EH (cell line): ENCODE measurements around the gene CDIP1.

Source experiments
- DNase-seq: peaks from one replicate; pipeline ENCODE4 v3.0.0-alpha.2; 2015; ENCODE audit warnings: low read depth

Gene CDIP1

DNA sequence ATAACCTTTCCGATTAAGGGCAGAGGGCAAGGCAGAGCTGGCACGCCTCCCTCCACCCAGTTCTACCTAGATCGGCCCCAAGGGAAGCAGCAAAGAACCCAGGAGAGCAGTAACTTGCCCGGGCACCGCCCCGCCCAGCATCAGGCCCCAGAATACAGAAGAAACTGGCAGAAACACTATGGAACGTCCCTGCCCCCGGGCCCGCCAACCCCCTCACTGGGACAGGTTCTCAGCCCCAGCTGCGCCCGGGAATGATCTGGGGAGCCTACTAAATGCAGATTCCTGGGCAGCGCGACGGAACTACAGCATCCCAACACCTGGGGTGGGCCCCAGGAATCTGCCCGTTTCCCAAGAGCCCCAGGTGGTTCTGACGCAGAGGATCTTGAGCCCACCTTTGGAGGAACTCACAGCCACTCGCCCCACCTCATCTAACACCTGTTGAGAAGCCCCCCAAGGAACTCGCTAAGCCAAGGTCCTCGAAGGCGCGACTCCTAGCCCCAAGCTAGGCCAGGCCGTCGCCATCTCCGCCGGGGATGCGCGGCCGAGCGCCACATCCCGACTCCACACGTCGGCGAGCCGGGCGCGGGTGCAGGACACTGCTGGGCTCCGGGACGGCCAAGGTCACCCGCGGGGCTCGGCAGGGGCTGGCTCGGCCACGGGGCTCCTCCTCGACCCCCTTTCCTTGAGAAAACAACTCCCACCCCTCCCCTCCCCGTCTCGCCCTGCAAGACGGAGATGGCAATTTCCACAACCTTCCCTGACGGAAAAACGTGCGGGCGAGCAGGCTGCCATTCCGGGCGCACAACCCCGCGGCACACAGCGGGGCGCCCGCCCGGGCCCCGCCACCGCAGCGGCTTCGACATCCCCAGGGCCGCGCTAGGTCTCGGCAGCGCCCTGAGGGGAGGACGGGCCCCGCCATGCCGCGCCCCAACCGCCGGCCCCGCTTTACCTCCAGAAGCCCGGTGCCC lies 913 bp downstream of the CDIP1 start:
- peak; percentile 21 for DNase-seq

GRCh38 chr16:4536391-4537106 lies 2.0 kb downstream of the CDIP1 start:
- DNase-seq = no peak

- DNase-seq = no peak
Observed at GRCh38 chr16:4535627-4536108, 2.9 kb downstream of the CDIP1 start.

DNA sequence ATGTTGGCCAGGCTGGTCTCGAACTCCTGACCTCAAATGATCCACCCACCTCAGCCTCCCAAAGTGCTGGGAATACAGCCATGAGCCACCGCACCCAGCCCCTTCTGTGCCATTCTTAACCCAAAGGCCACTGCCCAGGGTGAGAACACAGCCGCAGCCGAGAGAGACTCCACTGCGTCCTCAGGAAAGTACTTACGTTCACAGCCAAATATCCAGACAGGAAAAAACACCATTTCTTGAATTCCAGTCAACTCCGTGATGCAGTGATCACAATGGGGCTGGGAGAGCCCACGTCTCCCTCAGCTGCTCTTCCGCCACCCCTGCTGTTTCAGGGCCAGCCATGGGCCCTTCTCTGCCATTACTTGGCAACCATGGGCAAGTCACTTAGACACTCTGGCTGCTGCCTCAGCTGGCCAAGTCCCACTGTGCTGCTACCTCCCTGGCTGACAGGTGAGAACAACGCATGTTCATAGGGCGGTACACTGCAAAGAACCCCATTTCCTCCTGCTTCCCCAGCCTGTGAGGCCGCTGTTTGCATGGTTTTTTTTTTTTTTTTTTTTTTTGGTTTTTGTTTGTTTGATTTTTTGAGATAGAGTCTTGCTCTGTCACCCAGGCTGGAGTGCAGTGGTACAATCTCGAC lies 4.3 kb downstream of the CDIP1 start:
- no peak for DNase-seq

DNA sequence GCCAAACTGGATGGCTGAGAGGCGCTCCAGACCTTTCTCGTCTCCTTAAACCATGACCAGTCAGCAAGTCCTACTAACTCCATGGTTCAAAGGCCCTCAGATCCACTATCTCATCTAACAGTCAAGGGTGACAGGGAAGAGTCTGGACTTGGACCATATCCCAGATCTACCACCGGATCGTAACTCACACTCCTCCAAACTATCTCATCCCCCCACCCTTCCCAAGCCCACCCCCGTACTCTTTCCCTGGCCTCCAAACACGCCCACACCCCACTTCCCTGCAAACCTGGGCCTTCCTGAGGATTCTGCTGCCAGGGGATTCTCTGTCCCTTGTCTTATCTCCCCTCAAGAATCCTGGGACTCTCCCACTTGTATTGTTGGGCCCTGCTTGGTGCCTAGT lies 5.1 kb downstream of the CDIP1 start:
- DNase-seq = no peak

DNA sequence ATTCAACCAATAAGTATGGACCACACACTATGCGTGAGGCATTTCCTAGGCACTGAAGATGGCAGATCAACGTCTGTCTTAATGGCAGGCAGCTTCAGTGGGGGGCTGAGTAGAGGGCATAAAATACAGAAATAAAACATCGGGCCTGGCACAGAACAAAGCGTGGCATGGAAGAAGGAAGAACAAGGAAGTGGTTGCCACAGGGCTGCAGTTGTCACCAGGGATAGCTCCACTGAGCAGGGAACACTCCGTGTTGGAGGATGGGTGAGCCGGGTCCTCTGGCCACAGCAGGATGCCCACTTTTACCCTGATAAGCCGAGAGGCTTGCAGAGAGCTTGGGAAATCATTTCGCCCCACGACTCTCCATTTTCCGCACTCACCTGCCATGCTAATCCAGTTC lies 6.3 kb downstream of the CDIP1 start:
- DNase-seq = no peak

- no peak for DNase-seq
Observed at GRCh38 chr16:4531811-4532210, 6.8 kb downstream of the CDIP1 start.

DNA sequence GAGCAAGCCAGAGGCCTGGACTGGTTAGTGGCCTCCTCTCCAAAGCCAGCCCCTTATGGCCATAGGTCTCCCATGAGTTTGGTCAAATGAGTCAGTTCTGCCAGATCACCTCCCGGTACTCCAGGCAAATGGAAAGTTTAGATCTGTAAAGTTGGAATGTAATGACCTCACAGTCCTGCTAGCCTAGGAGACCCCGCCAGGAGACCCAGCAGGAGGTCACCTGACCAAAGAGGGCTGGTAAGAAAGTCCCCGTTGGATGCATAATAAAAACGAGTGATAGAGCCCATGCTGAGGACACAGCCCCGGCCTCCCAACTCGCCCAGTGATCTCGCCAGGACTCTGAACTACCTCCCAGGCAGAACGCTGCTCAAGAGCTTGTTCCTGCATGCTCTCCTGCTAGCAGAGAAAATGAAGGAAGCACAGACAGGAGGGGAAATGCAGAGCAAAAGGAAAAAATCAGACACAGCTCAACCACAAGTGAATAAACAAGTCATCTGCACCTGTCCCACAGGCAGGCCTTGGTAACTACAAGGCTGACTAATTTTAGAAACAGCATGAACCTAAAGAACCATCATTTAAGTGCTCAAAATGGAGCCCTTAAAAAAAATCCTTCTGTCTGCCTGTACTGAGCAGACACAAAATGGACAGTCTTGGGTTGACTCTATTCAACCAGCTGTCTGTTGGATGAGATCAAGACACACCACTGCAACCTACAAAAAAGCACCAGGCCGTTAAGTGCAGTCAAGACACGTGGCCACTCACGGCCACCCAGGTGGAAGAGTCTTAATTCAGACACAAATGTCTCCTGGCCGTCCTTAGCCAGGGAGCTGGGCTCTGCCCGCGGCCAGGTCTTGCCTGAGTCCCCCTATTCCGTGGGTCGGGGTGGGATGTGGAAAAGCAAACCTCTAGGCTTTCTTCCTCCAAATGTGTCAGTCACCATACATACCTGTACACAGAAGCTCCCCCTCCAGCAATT lies 9.2 kb downstream of the CDIP1 start:
- peak; percentile 32 for DNase-seq

DNA sequence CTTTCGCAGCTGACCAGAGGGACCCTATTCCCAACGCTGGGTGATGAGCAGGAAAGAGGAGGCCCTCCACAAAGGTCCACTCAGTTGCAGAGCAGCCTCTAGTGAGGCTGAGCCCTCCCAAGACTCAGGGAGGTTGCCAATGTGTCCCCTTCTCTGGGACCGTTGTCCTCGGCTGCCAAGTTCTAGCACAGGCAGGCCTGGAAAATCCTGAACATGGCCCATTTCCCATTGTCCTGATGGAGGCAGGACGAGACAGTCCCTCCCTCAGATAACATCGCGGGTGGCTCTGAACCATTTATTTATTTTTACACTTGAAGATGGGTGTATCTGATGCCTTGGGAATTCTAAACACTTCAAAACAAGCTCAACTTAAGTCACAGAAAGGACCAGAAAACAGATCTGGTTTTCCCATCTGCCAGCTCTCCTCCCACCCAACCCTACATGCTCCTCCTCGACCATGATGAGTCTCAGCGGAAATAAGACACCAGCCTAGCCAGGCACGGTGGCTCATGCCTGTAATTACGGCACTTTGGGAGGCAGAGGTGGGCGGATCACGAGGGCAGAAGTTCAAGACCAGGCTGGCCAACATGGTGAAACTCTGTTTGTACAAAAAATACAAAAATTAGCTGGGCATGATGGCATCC lies 12.8 kb downstream of the CDIP1 start:
- DNase-seq = no peak

GRCh38 chr16:4525069-4525468 lies 13.5 kb downstream of the CDIP1 start:
- DNase-seq = no peak

GRCh38 chr16:4524571-4524970 lies 14.0 kb downstream of the CDIP1 start:
- no peak for DNase-seq

DNA sequence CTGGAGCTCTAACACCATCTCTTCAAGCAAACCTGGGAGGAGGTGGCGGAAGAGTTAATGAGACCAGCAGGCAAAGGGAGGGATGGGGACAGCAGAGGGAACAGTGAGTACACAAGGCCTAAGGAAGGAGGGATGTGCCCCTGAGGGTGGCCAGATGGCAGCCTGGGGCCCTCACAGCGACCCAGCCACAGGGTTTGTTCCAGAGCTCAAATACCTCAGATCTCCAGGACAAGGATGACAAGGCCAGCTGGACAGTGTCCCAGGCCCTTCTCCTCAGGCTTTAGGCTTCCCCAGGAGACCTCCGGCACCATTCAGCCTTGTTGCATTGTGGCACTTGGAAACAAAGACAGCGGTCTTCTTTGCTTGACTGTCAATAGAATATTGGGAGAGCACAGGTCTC lies 14.9 kb downstream of the CDIP1 start:
- no peak for DNase-seq

GRCh38 chr16:4522051-4522581 lies 16.5 kb downstream of the CDIP1 start:
- peak; percentile 16 for DNase-seq

DNA sequence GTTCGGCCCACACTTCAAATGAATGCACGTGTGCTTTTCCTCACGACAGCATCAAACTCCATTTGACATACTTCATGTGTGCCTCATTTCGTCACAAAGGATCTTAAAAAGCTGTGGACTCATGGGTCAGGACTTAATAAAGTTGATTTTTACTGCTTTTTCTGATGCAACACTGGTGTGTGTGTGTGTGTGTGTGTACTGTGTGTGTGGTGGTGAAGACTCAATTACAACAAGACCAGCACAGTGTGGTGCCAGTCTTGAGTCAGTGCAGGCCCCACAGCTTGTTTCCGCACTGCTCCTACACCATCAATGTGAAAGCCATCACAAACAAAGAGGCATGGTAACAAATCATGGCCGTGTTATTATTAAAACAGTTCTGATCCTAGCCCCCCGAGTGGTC lies 17.7 kb downstream of the CDIP1 start:
- DNase-seq = no peak

GRCh38 chr16:4519274-4520058 lies 19.1 kb downstream of the CDIP1 start:
- DNase-seq = no peak

GRCh38 chr16:4517812-4518680 lies 20.5 kb downstream of the CDIP1 start:
- peak; percentile 32 for DNase-seq

DNA sequence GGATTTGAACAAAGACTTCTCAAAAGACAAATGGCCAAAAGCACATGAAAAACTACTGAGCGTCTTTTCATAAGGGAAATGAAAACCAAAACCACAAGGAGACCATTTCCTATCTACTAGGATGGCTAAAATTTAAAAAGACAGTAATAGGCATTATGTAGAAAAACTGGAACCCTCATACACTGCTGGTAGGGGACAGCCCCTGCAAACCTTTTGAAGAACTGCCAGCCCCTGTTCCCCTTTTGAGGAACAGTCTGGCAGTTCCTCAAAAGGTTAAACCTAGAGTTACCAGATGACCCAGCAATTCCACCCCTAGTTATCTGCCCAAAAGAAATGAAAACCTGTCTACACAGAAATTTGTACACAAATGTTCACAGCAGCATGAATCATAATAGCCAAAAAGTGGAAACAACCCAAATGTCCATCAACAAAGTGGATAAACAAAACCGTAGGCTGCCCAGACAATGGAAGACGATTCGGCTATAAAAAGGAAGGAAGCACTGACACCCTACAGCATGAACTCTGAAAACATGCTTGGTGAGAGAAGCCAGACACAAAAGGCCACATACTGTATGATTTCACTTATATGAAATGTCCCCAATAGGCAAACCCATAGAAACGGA lies 22.9 kb downstream of the CDIP1 start:
- DNase-seq = no peak

GRCh38 chr16:4514606-4515005 lies 24.0 kb downstream of the CDIP1 start:
- DNase-seq = no peak
